ENCODE results near the gene CTDSP1. TPM values are rescaled to one million over a fixed set of nuclear protein-coding genes. Genes with fewer than 3 reads are reported as not detected.
A peak's percentile ranks its signal among the peaks of the same experiment; 100 is the strongest.

Gene CTDSP1
- total and polyA plus RNA-seq, 2 experiments from 2014 or later, result 53.1 to 124 TPM

GRCh38 chr2:218396688-218397462, 2.8 kb upstream of the CTDSP1 start:
- WGBS (ENCODE audit: low lambda C conversion rate, missing lambda C conversion rate), result 2% methylated on average over 27 of the region's 27 CpGs
- Histone ChIP-seq H3K36me3 (replicated peaks; ENCODE audit: insufficient read depth, low read depth) (no peaks in the 10 kb centered on the region), H2AFZ (no peak overlapping the region), H4K20me1 (ENCODE audit: insufficient read depth, poor library complexity, severe bottlenecking) (peaks cover 9% of the 10 kb centered on the region), H3K4me3 (peak overlapping the region; percentile 94), H3K79me2 (peaks cover 34% of the 10 kb centered on the region), H3K27me3 (no peaks in the 10 kb centered on the region), H3K9me2 (replicated peaks; ENCODE audit: insufficient read depth) (no peaks in the 10 kb centered on the region), H3K27ac (peak overlapping the region; percentile 100), H3K4me1 (ENCODE audit: insufficient read depth) (peaks cover 16% of the 10 kb centered on the region), H3K4me2 (peak overlapping the region; percentile 88), H3K9me3 (ENCODE audit: low read depth) (no peaks in the 10 kb centered on the region)
- no peak for TF ChIP-seq EZH2phosphoT487 (IDR thresholded peaks at IDR 0.05; ENCODE audit: low read depth, severe bottlenecking, unreplicated experiment)
- no peak for TF ChIP-seq CTCF (IDR thresholded peaks at IDR 0.05; ENCODE audit: poor library complexity)
- no peak for TF ChIP-seq EZH2 (IDR thresholded peaks at IDR 0.05; ENCODE audit: borderline replicate concordance)
- DNase-seq (ENCODE audit: low spot score), result peak; percentile 85

- TF ChIP-seq CTCF (IDR thresholded peaks at IDR 0.05; ENCODE audit: poor library complexity) (no peak), EZH2 (IDR thresholded peaks at IDR 0.05; ENCODE audit: borderline replicate concordance) (no peak), EZH2phosphoT487 (IDR thresholded peaks at IDR 0.05; ENCODE audit: low read depth, severe bottlenecking, unreplicated experiment) (no peak)
- Histone ChIP-seq H2AFZ (no peak overlapping the region), H3K4me2 (peak overlapping the region; percentile 88), H3K36me3 (replicated peaks; ENCODE audit: insufficient read depth, low read depth) (no peaks in the 10 kb centered on the region), H3K79me2 (peaks cover 39% of the 10 kb centered on the region), H3K4me3 (peak overlapping the region; percentile 94), H3K9me3 (ENCODE audit: low read depth) (no peaks in the 10 kb centered on the region), H4K20me1 (ENCODE audit: insufficient read depth, poor library complexity, severe bottlenecking) (peaks cover 9% of the 10 kb centered on the region), H3K27ac (peak overlapping the region; percentile 100), H3K27me3 (no peaks in the 10 kb centered on the region), H3K9me2 (replicated peaks; ENCODE audit: insufficient read depth) (no peaks in the 10 kb centered on the region), H3K4me1 (ENCODE audit: insufficient read depth) (peaks cover 22% of the 10 kb centered on the region)
- DNase-seq (ENCODE audit: low spot score), result no peak
- WGBS (ENCODE audit: low lambda C conversion rate, missing lambda C conversion rate), result 7% methylated on average over 12 of the region's 12 CpGs
Observed at GRCh38 chr2:218397463-218397819, 2.2 kb upstream of the CTDSP1 start.

GRCh38 chr2:218397820-218398436, 1.7 kb upstream of the CTDSP1 start:
- no peaks in the 10 kb centered on the region for H3K27me3 ChIP-seq
- peak overlapping the region; percentile 94 for H3K4me3 ChIP-seq
- H2AFZ ChIP-seq, result no peak overlapping the region
- DNase-seq (ENCODE audit: low spot score), result peak; percentile 93
- H4K20me1 ChIP-seq (ENCODE audit: insufficient read depth, poor library complexity, severe bottlenecking), result peaks cover 9% of the 10 kb centered on the region
- WGBS (ENCODE audit: low lambda C conversion rate, missing lambda C conversion rate), result 2% methylated on average over 35 of the region's 35 CpGs
- no peaks in the 10 kb centered on the region for H3K36me3 ChIP-seq (replicated peaks; ENCODE audit: insufficient read depth, low read depth)
- H3K79me2 ChIP-seq, result peaks cover 44% of the 10 kb centered on the region
- H3K9me2 ChIP-seq (replicated peaks; ENCODE audit: insufficient read depth), result no peaks in the 10 kb centered on the region
- TF ChIP-seq EZH2 (IDR thresholded peaks at IDR 0.05; ENCODE audit: borderline replicate concordance) (no peak), CTCF (IDR thresholded peaks at IDR 0.05; ENCODE audit: poor library complexity) (no peak)
- peaks cover 23% of the 10 kb centered on the region for H3K4me1 ChIP-seq (ENCODE audit: insufficient read depth)
- H3K27ac ChIP-seq, result peak overlapping the region; percentile 100
- H3K4me2 ChIP-seq, result peak overlapping the region; percentile 88
- H3K9me3 ChIP-seq (ENCODE audit: low read depth), result no peaks in the 10 kb centered on the region

Data from hepatocyte (in vitro differentiated cells).